Esophagus muscularis mucosa (tissue), 3 donors: ENCODE results near the gene SLC35A4.

ENCODE experiments used
- POLR2A ChIP-seq: fragments of 450-650 bp; IDR thresholded peaks from one replicate; pipeline ENCODE4 v1.6.1; 2017; ENCODE audit warnings: antibody characterized with exemption, moderate library complexity, mild to moderate bottlenecking, low read depth
- POLR2AphosphoS5 ChIP-seq, 2 donors: sonication (generic); formaldehyde crosslinking; IDR thresholded peaks; one replicate each; pipeline ENCODE4 v1.6.1; 2017; ENCODE audit warnings: antibody characterized with exemption in 2 of 2
- TF ChIP-seq, protein P1 (sequence below), 3 experiments: fragments of 200-600 bp in 2 of 3; fragments of 450-650 bp in 1 of 3; sonication (generic) in 2 of 3; IDR thresholded peaks; one replicate each; pipeline ENCODE4 v1.5.1; 2017 to 2019; ENCODE audit warnings: antibody characterized with exemption in 3 of 3, mild to moderate bottlenecking in 2 of 3, moderate library complexity in 1 of 3

DNA sequence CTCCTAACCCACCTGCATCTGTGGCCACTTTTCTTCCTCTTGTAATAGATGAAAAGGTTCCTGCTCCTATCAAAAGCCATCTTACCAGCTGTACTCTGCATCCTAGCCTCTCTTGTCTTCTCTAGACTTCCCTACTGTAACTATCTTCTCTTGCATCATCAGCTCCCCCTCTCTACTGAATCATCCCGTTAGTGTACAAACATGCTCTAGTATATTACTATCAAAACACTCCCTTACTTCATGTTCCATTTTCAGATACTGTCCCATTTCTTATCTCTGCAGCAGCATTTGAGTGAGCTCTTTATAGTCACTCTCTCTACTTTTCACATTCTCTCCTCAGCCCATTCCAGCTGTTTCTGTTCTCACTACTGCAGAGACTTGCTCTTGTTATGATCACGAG is 10.2 kb upstream of the SLC35A4 start:
- TF ChIP-seq, protein P1, sequence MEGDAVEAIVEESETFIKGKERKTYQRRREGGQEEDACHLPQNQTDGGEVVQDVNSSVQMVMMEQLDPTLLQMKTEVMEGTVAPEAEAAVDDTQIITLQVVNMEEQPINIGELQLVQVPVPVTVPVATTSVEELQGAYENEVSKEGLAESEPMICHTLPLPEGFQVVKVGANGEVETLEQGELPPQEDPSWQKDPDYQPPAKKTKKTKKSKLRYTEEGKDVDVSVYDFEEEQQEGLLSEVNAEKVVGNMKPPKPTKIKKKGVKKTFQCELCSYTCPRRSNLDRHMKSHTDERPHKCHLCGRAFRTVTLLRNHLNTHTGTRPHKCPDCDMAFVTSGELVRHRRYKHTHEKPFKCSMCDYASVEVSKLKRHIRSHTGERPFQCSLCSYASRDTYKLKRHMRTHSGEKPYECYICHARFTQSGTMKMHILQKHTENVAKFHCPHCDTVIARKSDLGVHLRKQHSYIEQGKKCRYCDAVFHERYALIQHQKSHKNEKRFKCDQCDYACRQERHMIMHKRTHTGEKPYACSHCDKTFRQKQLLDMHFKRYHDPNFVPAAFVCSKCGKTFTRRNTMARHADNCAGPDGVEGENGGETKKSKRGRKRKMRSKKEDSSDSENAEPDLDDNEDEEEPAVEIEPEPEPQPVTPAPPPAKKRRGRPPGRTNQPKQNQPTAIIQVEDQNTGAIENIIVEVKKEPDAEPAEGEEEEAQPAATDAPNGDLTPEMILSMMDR (IDR thresholded peaks at IDR 0.05): no peak
- TF ChIP-seq POLR2AphosphoS5 (IDR thresholded peaks at IDR 0.05): no peak
- no peak for TF ChIP-seq POLR2A
